ENCODE results near the gene IL1RL1.
"Not testable (repeated sequence)": the region's sequence is repeated elsewhere in the genome, so short reads cannot be mapped to it uniquely, and the experiment has no call there.

Gene IL1RL1

GRCh38 chr2:102294802-102295489 is 16.4 kb upstream of the IL1RL1 start:
- DNase-seq, result no peak

GRCh38 chr2:102295566-102295965 is 15.8 kb upstream of the IL1RL1 start:
- no peak for DNase-seq

- DNase-seq, result no peak
Measured at GRCh38 chr2:102296449-102296848, 14.9 kb upstream of the IL1RL1 start.

- no peak for DNase-seq
Measured at GRCh38 chr2:102297891-102298290, 13.5 kb upstream of the IL1RL1 start.

GRCh38 chr2:102301867-102302362 is 9.4 kb upstream of the IL1RL1 start:
- DNase-seq, result no peak

- DNase-seq, result no peak
Measured at GRCh38 chr2:102302458-102302857, 8.9 kb upstream of the IL1RL1 start.

GRCh38 chr2:102303589-102303988 is 7.8 kb upstream of the IL1RL1 start:
- no peak for DNase-seq

- no peak for DNase-seq
Measured at GRCh38 chr2:102304268-102304667, 7.1 kb upstream of the IL1RL1 start.

- no peak for DNase-seq
Measured at GRCh38 chr2:102304711-102305611, 6.4 kb upstream of the IL1RL1 start.

- DNase-seq, result no peak
Measured at GRCh38 chr2:102306125-102306524, 5.2 kb upstream of the IL1RL1 start.

GRCh38 chr2:102313025-102313424 is 1.7 kb downstream of the IL1RL1 start:
- no peak for DNase-seq

- no peak for DNase-seq
Measured at GRCh38 chr2:102313471-102313870, 2.1 kb downstream of the IL1RL1 start.

GRCh38 chr2:102313950-102314349 is 2.6 kb downstream of the IL1RL1 start:
- DNase-seq, result no peak

GRCh38 chr2:102315921-102316320 is 4.6 kb downstream of the IL1RL1 start:
- DNase-seq, result no peak

- no peak for DNase-seq
Measured at GRCh38 chr2:102317715-102318114, 6.4 kb downstream of the IL1RL1 start.

- DNase-seq, result no peak
Measured at GRCh38 chr2:102318437-102318836, 7.1 kb downstream of the IL1RL1 start.

- no peak for DNase-seq
Measured at GRCh38 chr2:102321941-102322719, 10.8 kb downstream of the IL1RL1 start.

GRCh38 chr2:102324914-102325313 is 13.6 kb downstream of the IL1RL1 start:
- DNase-seq, result not testable (repeated sequence)

- no peak for DNase-seq
Measured at GRCh38 chr2:102331311-102331980, 20.1 kb downstream of the IL1RL1 start.

- no peak for DNase-seq
Measured at GRCh38 chr2:102334486-102334885, 23.1 kb downstream of the IL1RL1 start.

GRCh38 chr2:102335871-102336366 is 24.6 kb downstream of the IL1RL1 start:
- no peak for DNase-seq

- no peak for DNase-seq
Measured at GRCh38 chr2:102336502-102336945, 25.2 kb downstream of the IL1RL1 start.

Data from DMS153 (cell line).